Muscle layer of duodenum (tissue), 2 donors: ENCODE data around the gene ARID1A.
A peak's percentile ranks its signal among the peaks of the same experiment; 100 is the strongest.
"Not testable (repeated sequence)": the region's sequence is repeated elsewhere in the genome, so short reads cannot be mapped to it uniquely, and the experiment has no call there.

Source experiments
- H3K27ac ChIP-seq: one replicate; pipeline ENCODE4 v1.7.0; 2013; ENCODE audit warnings: mild to moderate bottlenecking, low read length
- H3K27me3 ChIP-seq: one replicate; pipeline ENCODE4 v1.7.0; 2013; ENCODE audit warnings: low read depth, mild to moderate bottlenecking, control low read depth, low read length
- H3K36me3 ChIP-seq, 2 donors: one replicate each; pipeline ENCODE4 v1.7.0; 2013; ENCODE audit warnings: low read length in 2 of 2, control low read depth in 1 of 2, mild to moderate bottlenecking in 1 of 2; ENCODE audit not compliant: insufficient read depth in 2 of 2, control insufficient read depth in 1 of 2
- H3K4me1 ChIP-seq, 2 donors: one replicate each; pipeline ENCODE4 v1.7.0; 2013; ENCODE audit warnings: low read length in 2 of 2, mild to moderate bottlenecking in 2 of 2, control low read depth in 1 of 2, moderate library complexity in 1 of 2; ENCODE audit not compliant: insufficient read depth in 2 of 2, control insufficient read depth in 1 of 2
- H3K4me3 ChIP-seq, 2 donors: one replicate each; pipeline ENCODE4 v1.7.0; 2013; ENCODE audit warnings: low read length in 2 of 2, low read depth in 1 of 2, mild to moderate bottlenecking in 1 of 2
- H3K9me3 ChIP-seq, 2 donors: one replicate each; pipeline ENCODE4 v1.7.0; 2013; ENCODE audit warnings: low read length in 2 of 2, control low read depth in 1 of 2, mild to moderate bottlenecking in 1 of 2; ENCODE audit not compliant: control insufficient read depth in 1 of 2
- donor health status: healthy.

ARID1A gene

GRCh38 chr1:26695356-26696118, at the start of gene ARID1A:
Gene ARID1A (plus strand): TSS chr1:26696015. CDS start chr1:26696404, 389 bp downstream.
- peak within 1 kb of the TSS; percentile 82 to 92 for H3K4me3 ChIP-seq
- no peaks in the 10 kb centered on the region for H3K9me3 ChIP-seq
- H3K36me3 ChIP-seq = no peaks in the 10 kb centered on the region
- H3K27ac ChIP-seq = peak within 1 kb of the TSS; percentile 96
- peaks cover 47 to 52% of the 10 kb centered on the region in 2 donors for H3K4me1 ChIP-seq
- H3K27me3 ChIP-seq = no peaks in the 10 kb centered on the region

GRCh38 chr1:26664802-26665201, 31.0 kb upstream of the ARID1A start:
- H3K9me3 ChIP-seq = no peaks in the 10 kb centered on the region

GRCh38 chr1:26666855-26667254, 29.0 kb upstream of the ARID1A start:
- no peaks in the 10 kb centered on the region for H3K9me3 ChIP-seq
- no peak overlapping the region for H3K27ac ChIP-seq
- H3K4me1 ChIP-seq = no peaks in the 10 kb centered on the region
- no peaks in the 10 kb centered on the region for H3K27me3 ChIP-seq
- no peaks in the 10 kb centered on the region for H3K36me3 ChIP-seq
- H3K4me3 ChIP-seq = no peak overlapping the region

More at GRCh38 chr1:26664802-26665201, 31.0 kb upstream of the ARID1A start:
- H3K4me3 ChIP-seq = no peak overlapping the region
- H3K27me3 ChIP-seq = no peaks in the 10 kb centered on the region
- no peaks in the 10 kb centered on the region for H3K4me1 ChIP-seq
- H3K27ac ChIP-seq = no peak overlapping the region
- no peaks in the 10 kb centered on the region for H3K36me3 ChIP-seq

GRCh38 chr1:26668106-26668786, 27.6 kb upstream of the ARID1A start:
- H3K36me3 ChIP-seq, H3K27ac ChIP-seq, H3K4me1 ChIP-seq, H3K9me3 ChIP-seq, H3K27me3 ChIP-seq, H3K4me3 ChIP-seq: not testable (repeated sequence)

GRCh38 chr1:26677306-26678115, 18.3 kb upstream of the ARID1A start:
- Histone ChIP-seq H3K4me3 (peak overlapping the region; percentile 30 to 32), H3K27me3 (no peaks in the 10 kb centered on the region), H3K9me3 (no peaks in the 10 kb centered on the region), H3K27ac (peak overlapping the region; percentile 48), H3K4me1 (peaks cover 5 to 7% of the 10 kb centered on the region in 2 donors), H3K36me3 (no peaks in the 10 kb centered on the region)

- Histone ChIP-seq H3K9me3 (no peaks in the 10 kb centered on the region), H3K27me3 (no peaks in the 10 kb centered on the region), H3K4me1 (no peaks in the 10 kb centered on the region), H3K36me3 (no peaks in the 10 kb centered on the region), H3K27ac (no peak overlapping the region), H3K4me3 (no peak overlapping the region)
Measured at GRCh38 chr1:26684763-26685508, 10.9 kb upstream of the ARID1A start.

- no peaks in the 10 kb centered on the region for H3K27me3 ChIP-seq
- H3K4me3 ChIP-seq = no peak overlapping the region
- no peaks in the 10 kb centered on the region for H3K9me3 ChIP-seq
- peaks cover 2 to 7% of the 10 kb centered on the region in 2 donors for H3K4me1 ChIP-seq
- no peak overlapping the region for H3K27ac ChIP-seq
- no peaks in the 10 kb centered on the region for H3K36me3 ChIP-seq
Measured at GRCh38 chr1:26686795-26687194, 9.0 kb upstream of the ARID1A start.

GRCh38 chr1:26689504-26689903, 6.3 kb upstream of the ARID1A start:
- Histone ChIP-seq H3K4me1 (peaks cover 17 to 23% of the 10 kb centered on the region in 2 donors), H3K9me3 (no peaks in the 10 kb centered on the region), H3K36me3 (no peaks in the 10 kb centered on the region), H3K27ac (no peak overlapping the region), H3K27me3 (no peaks in the 10 kb centered on the region), H3K4me3 (no peak overlapping the region)

- no peaks in the 10 kb centered on the region for H3K9me3 ChIP-seq
- H3K27me3 ChIP-seq = no peaks in the 10 kb centered on the region
- H3K27ac ChIP-seq = no peak overlapping the region
- H3K36me3 ChIP-seq = no peaks in the 10 kb centered on the region
- peaks cover 23 to 30% of the 10 kb centered on the region in 2 donors for H3K4me1 ChIP-seq
- H3K4me3 ChIP-seq = no peak overlapping the region
Measured at GRCh38 chr1:26690157-26690556, 5.7 kb upstream of the ARID1A start.

GRCh38 chr1:26690576-26691031, 5.2 kb upstream of the ARID1A start:
- H3K27me3 ChIP-seq = no peaks in the 10 kb centered on the region
- no peaks in the 10 kb centered on the region for H3K9me3 ChIP-seq
- H3K4me1 ChIP-seq = peaks cover 23 to 32% of the 10 kb centered on the region in 2 donors
- no peaks in the 10 kb centered on the region for H3K36me3 ChIP-seq
- no peak overlapping the region for H3K27ac ChIP-seq
- no peak overlapping the region for H3K4me3 ChIP-seq
